ENCODE measurements around the gene LRRC49.

- TF ChIP-seq CTCF (IDR thresholded peaks at IDR 0.05) (peak in 2 of 4 experiments; percentile 7 to 19), POLR2A (IDR thresholded peaks at IDR 0.05) (no peak), POLR2AphosphoS5 (IDR thresholded peaks at IDR 0.05) (no peak)
These were observed 177.1 kb downstream of the LRRC49 start for GRCh38 chr15:71069693-71070092.
